ENCODE data around the gene RBFOX1. TPM values are rescaled to one million over a fixed set of nuclear protein-coding genes. Genes with fewer than 3 reads are reported as not detected.

The RBFOX1 gene
- total RNA-seq, 1 donor from 2014 or later, result not detected

GRCh38 chr16:7511549-7512260 lies 179.1 kb downstream of the RBFOX1 start:
- H3K27ac ChIP-seq, result no peak overlapping the region
- TF ChIP-seq, protein P1, sequence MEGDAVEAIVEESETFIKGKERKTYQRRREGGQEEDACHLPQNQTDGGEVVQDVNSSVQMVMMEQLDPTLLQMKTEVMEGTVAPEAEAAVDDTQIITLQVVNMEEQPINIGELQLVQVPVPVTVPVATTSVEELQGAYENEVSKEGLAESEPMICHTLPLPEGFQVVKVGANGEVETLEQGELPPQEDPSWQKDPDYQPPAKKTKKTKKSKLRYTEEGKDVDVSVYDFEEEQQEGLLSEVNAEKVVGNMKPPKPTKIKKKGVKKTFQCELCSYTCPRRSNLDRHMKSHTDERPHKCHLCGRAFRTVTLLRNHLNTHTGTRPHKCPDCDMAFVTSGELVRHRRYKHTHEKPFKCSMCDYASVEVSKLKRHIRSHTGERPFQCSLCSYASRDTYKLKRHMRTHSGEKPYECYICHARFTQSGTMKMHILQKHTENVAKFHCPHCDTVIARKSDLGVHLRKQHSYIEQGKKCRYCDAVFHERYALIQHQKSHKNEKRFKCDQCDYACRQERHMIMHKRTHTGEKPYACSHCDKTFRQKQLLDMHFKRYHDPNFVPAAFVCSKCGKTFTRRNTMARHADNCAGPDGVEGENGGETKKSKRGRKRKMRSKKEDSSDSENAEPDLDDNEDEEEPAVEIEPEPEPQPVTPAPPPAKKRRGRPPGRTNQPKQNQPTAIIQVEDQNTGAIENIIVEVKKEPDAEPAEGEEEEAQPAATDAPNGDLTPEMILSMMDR (IDR thresholded peaks at IDR 0.05), result no peak
- intact Hi-C loops (cut with DNase I), result no loop called here

DNA sequence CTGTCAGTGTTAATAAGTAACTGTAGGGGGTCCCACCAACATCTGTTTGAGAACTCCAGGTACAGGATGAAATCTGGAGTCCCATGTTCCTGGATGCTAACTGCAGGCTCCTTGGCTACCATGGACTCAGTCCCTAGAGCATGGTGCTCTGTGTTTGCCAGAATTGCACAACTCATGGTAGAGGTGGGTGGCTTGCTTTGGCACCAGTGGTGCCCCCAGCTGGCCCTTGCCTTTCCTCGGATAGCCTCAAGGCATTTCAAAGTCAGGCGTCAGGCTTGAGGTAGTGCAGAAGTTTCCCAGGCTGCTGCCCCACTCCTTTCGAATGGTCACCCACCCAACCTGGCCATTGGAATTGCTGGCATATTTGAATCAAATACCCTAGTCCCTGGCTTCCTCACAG lies 179.9 kb downstream of the RBFOX1 start:
- Histone ChIP-seq H3K27me3 (no peaks in the 10 kb centered on the region), H3K9me3 (no peaks in the 10 kb centered on the region), H3K27ac (no peak overlapping the region), H3K36me3 (no peaks in the 10 kb centered on the region), H3K4me3 (no peak overlapping the region), H3K4me1 (no peaks in the 10 kb centered on the region)
- TF ChIP-seq, protein P1 (IDR thresholded peaks at IDR 0.05), result no peak
- no peak for DNase-seq (ENCODE audit: low spot score in 2 of 2)
- intact Hi-C loops (cut with DNase I), result no loop called here

More at GRCh38 chr16:7511549-7512260, 179.1 kb downstream of the RBFOX1 start:
- Histone ChIP-seq H3K4me1 (no peaks in the 10 kb centered on the region), H3K9me3 (no peaks in the 10 kb centered on the region), H3K4me3 (no peak overlapping the region), H3K27me3 (no peaks in the 10 kb centered on the region), H3K36me3 (no peaks in the 10 kb centered on the region)
- DNase-seq (ENCODE audit: low spot score in 2 of 2), result no peak

DNA sequence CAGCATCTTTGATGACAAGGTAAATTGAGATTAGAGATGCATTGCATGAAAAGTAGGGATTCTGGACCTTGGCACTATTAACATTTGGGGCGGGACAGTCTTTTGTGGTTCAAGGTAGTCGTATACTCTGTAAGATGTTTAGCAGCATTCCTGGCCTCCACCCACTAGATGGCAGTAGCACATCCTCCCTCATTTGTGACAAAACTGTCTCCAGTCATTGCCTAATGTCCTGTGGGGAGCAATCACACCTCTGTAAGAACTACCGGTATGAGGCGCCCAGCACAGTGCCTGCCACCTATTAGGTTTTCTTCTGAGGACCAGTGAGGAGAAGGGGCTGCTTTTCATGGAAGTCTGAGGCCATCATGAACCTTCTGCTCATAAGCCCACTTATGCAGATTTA lies 180.8 kb downstream of the RBFOX1 start:
- Histone ChIP-seq H3K27ac (no peak overlapping the region), H3K4me3 (no peak overlapping the region), H3K36me3 (no peaks in the 10 kb centered on the region), H3K27me3 (no peaks in the 10 kb centered on the region), H3K9me3 (no peaks in the 10 kb centered on the region), H3K4me1 (no peaks in the 10 kb centered on the region)
- intact Hi-C loops (cut with DNase I), result no loop called here
- no peak for DNase-seq (ENCODE audit: low spot score in 2 of 2)
- TF ChIP-seq, protein P1 (IDR thresholded peaks at IDR 0.05), result no peak

DNA sequence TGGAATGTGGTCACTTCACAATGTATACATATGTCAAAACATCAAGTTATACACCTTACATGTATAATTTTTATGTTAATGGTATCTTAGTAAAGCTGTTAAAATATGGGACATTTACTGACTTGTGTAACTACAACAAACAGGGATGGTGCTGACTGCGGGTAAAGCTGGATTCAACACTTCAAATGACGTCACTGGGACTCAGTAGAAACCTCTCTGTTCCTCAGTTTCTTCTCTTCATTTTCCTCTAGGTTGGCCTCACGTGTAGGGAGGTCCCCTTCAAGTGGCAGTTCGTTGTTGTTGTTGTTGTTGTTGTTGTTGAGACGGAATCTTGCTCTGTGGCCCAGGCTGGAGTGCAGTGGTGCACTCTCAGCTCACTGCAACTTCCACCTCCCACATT lies 182.9 kb downstream of the RBFOX1 start:
- H3K27me3 ChIP-seq, result no peaks in the 10 kb centered on the region
- intact Hi-C loops (cut with DNase I), result no loop called here
- TF ChIP-seq, protein P1 (IDR thresholded peaks at IDR 0.05), result no peak
- DNase-seq (ENCODE audit: low spot score in 2 of 2), result no peak
- H3K4me3 ChIP-seq, result no peak overlapping the region
- no peaks in the 10 kb centered on the region for H3K4me1 ChIP-seq
- no peak overlapping the region for H3K27ac ChIP-seq
- no peaks in the 10 kb centered on the region for H3K36me3 ChIP-seq
- H3K9me3 ChIP-seq, result no peaks in the 10 kb centered on the region

DNA sequence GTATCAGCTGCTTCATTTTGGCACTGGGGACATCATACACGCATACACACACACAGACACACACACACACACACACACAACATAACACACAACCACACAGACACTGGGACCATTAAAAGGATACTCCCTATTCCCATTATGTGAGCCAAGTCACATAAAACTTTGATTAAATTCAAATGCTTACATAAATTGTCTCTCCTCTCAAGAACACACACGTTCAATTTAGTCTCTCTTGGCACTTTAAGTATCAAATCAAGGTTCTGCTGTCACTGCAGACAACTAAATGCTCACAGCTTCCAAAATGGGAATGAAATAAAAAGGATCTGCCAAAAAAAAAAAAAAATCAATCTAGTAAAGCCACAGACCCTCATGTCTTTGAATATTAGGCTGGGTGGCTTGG lies 184.9 kb downstream of the RBFOX1 start:
- Histone ChIP-seq H3K27ac (no peak overlapping the region), H3K9me3 (no peaks in the 10 kb centered on the region), H3K4me1 (no peaks in the 10 kb centered on the region), H3K27me3 (no peaks in the 10 kb centered on the region), H3K4me3 (no peak overlapping the region), H3K36me3 (no peaks in the 10 kb centered on the region)
- intact Hi-C loops (cut with DNase I), result no loop called here
- TF ChIP-seq, protein P1 (IDR thresholded peaks at IDR 0.05), result no peak
- no peak for DNase-seq (ENCODE audit: low spot score in 2 of 2)
